ENCODE data around the gene CRBN.

DNA sequence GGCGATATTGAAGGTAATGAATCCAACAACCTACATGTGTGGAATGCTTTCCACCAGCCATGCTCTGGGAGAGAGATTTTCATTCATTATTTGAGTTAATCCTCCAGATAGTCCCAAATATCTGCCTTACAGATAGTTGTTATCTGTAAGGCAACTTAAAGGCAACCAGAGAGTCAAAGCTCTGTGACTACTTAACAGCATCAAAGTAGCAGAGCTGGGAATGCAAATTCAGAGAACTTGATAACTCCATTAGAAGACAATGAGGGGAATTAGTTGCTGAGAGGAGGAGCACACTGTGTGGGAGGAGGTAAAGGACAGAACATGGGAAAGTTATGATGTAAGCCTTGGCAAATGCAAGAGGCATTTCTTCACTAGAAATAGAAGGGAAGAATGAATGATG lies 10.5 kb upstream of the CRBN start:
- TF ChIP-seq, protein P1, sequence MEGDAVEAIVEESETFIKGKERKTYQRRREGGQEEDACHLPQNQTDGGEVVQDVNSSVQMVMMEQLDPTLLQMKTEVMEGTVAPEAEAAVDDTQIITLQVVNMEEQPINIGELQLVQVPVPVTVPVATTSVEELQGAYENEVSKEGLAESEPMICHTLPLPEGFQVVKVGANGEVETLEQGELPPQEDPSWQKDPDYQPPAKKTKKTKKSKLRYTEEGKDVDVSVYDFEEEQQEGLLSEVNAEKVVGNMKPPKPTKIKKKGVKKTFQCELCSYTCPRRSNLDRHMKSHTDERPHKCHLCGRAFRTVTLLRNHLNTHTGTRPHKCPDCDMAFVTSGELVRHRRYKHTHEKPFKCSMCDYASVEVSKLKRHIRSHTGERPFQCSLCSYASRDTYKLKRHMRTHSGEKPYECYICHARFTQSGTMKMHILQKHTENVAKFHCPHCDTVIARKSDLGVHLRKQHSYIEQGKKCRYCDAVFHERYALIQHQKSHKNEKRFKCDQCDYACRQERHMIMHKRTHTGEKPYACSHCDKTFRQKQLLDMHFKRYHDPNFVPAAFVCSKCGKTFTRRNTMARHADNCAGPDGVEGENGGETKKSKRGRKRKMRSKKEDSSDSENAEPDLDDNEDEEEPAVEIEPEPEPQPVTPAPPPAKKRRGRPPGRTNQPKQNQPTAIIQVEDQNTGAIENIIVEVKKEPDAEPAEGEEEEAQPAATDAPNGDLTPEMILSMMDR (conservative IDR thresholded peaks at IDR 0.05; ENCODE audit: low read length): no peak
- TF ChIP-seq EZH2phosphoT487 (IDR thresholded peaks at IDR 0.05; ENCODE audit: borderline replicate concordance): no peak

Measured in Loucy (cell line).